HG02798 (cell line): ENCODE results near the gene AK5.
"Not testable (repeated sequence)": the region's sequence is repeated elsewhere in the genome, so short reads cannot be mapped to it uniquely, and the experiment has no call there.

Source experiments
- ATAC-seq: cut with Tn5 transposase; IDR thresholded peaks from one replicate; pipeline ENCODE4 v1.9.1; 2021; ENCODE audit warnings: mild to moderate bottlenecking; ENCODE audit not compliant: unreplicated experiment, poor library complexity

AK5 gene

GRCh38 chr1:77476475-77476874, 194.7 kb downstream of the AK5 start:
- ATAC-seq = no peak

DNA sequence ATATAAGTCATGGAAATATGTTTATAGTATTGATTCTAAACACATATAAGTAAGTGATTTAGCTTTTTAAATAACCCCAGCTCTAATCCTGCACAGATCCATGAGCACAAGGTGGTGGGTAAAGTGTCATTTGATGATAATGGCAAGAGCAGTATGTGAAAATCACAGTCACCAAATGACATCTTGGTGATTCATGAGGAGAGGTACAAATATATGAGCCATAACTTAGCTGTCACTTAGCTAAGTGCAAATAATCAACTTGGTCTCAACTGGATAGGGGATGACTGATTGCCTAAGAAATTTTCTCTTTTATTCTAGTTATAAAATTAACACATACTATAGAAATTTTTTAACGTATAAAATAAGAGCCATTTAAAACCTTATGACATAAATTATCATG, 202.5 kb downstream of the AK5 start:
- no peak for ATAC-seq

GRCh38 chr1:77484926-77485325, 203.1 kb downstream of the AK5 start:
- no peak for ATAC-seq

DNA sequence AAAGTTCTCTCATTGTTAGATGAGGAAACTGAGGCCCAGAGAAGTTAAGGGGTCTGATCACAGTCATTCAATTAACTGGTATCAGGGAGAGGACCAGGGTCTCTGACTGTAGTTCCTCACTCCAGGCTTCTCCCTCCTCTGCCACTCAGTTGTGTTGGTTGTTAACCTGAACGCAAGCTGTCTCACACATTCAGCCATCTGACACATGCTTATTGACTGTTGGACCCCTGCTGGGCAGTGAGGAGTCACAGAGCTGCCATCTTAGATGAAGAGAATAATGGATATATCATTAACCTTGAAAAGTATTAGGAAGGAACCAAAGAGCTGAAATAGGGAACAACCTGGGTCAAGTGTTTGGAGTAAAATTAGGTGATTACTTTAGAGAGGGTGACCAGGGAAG, 205.8 kb downstream of the AK5 start:
- ATAC-seq = no peak

DNA sequence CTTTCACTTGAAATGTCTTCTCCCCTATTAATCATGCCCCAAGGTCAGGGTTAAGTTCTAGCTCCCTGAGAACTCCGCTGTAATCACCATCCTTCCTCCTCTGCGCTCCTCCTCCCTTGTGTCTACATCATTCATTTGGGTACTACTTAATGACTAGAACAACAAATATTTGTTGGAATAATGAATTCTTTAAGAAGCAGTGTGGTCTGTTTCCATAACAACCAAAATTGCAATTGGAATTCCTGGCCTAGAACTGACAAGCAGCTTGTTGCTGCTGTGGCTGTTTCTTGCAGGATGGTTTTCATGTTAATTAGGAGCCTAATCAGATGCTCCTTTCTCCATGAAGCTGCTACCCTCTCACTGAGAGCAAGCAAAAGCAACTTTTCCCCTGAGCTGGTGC, 208.1 kb downstream of the AK5 start:
- ATAC-seq = no peak

DNA sequence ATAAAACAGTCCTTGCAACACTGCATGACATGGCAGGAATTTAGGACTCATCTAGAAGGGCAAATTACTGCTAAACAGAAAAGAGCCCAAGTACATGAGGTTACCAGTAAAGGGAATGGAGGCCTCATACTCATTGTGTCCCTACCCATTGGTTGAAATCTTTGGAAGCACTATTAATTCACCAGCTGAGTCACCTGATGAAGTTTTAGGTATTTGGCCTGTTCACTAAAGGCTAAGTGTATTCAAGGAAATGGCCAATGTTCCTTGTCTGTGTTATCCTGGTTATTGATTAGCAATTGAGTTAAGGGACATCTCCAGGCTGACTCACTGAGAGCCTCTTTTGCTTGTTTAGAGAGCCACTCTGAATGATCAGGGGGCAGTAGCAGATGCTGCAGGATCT, 212.2 kb downstream of the AK5 start:
- no peak for ATAC-seq

DNA sequence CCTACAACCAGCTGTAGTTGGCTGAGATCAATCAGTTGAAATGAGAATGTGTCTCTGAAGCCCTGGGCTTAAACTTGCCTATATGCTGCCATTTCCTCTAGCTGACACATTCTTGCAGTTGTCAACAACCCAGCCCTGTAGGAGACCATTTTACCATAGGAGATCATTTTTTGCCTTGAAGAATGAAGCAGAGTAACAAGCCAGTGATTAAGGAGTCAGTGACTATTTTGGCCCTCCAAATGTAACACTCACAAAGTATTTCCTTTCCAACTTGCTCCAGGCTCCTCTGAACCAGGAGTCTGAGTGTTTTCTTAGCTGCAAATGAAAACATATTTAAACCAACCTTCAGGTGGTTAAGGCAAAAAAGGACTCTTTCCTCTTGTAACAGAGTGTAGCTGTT, 217.1 kb downstream of the AK5 start:
- no peak for ATAC-seq

- no peak for ATAC-seq
Observed at GRCh38 chr1:77499466-77499865, 217.6 kb downstream of the AK5 start.

DNA sequence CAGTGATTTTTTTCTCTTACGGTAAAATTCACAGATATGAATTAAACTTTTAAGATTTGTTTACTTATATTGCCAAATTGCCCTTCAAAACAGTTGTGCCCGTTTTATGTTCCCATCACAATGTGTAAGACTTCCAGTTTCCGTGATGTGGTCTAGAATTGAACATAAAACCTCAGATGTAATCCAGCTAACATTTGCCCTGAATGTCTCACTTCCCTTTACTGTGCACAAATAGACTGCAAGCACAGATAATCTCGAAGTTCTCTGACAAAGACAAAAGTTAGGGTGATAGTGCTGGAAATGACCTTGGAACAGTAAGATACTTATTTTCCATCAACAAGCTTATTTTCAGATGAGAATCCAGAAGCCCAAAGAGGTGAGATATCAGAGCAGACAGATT, 223.2 kb downstream of the AK5 start:
- peak; percentile 33 for ATAC-seq

- ATAC-seq = no peak
Observed at GRCh38 chr1:77506771-77507170, 225.0 kb downstream of the AK5 start.

DNA sequence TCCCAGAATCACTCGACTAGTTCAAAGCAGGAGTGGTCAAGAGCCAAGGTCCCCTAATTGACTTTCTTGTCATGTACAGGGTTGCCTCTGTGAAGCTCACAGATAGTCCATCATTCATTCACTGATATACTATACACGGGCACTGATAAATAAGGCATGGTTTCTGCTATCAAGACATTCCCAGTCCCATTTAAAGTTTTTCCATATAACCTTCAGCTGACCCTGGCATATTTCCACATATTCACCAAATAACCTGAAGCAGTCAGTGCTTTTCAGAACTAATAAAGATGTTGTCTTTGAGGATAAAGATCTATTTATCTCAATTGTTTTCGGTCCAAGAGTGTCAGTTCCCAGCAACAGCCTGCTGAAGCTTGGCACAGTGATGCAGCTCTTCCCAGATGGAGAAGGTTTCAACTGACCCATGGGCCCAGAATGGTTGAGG, 227.3 kb downstream of the AK5 start:
- no peak for ATAC-seq

- ATAC-seq = no peak
Observed at GRCh38 chr1:77509898-77510297, 228.1 kb downstream of the AK5 start.

DNA sequence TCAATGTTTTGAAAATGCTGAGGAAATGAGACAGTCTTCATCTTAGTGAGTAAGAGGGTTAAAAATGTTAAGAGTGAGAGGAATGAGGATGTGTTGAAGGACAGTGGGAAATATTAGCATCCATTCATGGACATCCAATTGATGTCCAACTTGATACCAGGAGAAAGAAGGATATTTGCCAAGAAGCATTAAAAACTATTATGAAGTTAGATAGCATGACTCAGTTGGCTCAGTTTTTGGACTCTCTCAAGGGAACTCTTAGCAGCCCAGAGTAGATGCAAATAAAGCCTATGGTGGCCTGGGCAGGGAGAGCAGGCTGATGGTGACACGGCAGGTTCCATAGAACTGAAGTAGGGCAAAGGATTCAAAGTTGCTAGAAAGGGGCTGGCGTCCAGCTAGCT, 229.6 kb downstream of the AK5 start:
- ATAC-seq = no peak

DNA sequence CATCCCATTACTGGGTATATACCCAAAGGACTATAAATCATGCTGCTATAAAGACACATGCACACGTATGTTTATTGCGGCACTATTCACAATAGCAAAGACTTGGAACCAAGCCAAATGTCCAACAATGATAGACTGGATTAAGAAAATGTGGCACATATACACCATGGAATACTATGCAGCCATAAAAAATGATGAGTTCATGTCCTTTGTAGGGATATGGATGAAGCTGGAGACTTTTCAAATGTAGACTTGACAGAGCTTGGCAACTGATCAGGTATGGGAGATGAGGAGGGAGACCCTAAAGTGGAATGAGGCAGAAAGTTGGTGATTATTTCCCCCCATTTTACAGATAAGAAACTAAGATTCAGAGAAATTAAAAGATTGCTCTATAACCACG, 230.8 kb downstream of the AK5 start:
- ATAC-seq = not testable (repeated sequence)

DNA sequence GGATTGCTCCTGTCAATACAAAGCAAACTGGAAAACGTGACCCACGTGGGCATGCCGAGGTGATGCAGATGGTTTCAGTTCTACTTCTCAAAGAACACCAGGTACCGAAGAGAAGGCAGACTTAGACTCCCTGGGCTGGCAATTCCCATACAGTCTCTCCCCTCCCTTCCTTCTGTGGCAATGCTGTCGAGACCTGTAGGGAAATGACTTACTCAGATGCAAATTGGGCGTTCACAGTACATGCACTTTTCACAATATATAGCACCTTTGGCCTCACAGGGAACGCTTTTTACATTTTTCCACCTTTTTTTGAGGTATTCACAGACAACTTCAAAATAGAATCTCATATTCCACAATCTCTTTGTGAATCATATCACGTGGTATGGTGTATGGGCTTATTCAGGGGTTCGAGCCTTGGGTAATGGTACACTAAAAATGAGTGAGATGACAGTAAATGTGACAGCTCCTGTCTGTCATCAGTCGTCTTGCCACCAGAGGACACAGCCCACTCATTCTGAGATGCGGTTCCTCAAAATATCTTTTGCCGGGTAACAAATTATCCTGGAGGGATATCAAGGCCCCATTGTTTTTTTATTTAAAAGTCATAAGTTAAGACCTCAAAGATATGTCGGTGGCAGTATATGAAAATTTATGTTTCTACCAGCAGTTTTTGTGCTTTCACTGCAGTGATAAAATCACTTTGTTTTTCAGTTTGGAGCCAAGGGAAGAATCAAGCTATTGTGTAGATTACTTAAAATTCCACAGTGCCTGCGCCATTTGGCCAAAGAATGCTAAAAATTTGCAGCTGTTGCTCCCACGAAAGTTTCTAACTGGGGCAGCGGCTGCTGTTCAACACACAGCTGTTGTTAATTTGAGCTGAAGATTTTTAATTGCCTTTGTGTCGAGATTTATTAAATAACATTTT, 232.3 kb downstream of the AK5 start:
- ATAC-seq = no peak

- ATAC-seq = peak; percentile 60
Observed at GRCh38 chr1:77514921-77515776, 233.3 kb downstream of the AK5 start.

- no peak for ATAC-seq
Observed at GRCh38 chr1:77516106-77516505, 234.3 kb downstream of the AK5 start.

- ATAC-seq = no peak
Observed at GRCh38 chr1:77524038-77524437, 242.2 kb downstream of the AK5 start.

DNA sequence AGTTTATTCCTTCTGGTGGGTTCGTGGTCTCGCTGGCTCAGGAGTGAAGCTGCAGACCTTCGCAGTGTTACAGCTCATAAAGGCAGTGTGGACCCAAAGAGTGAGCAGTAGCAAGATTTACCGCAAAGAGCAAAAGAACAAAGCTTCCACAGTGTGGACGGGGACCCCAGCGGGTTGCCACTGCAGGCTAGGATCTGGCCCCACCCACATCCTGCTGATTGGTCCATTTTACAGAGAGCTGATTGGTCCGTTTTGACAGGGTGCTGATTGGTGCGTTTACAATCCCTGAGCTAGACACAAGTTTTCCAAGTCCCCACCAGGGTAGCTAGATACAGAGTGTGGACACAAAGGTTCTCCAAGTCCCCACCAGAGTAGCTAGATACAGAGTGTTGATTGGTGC, 249.3 kb downstream of the AK5 start:
- not testable (repeated sequence) for ATAC-seq

DNA sequence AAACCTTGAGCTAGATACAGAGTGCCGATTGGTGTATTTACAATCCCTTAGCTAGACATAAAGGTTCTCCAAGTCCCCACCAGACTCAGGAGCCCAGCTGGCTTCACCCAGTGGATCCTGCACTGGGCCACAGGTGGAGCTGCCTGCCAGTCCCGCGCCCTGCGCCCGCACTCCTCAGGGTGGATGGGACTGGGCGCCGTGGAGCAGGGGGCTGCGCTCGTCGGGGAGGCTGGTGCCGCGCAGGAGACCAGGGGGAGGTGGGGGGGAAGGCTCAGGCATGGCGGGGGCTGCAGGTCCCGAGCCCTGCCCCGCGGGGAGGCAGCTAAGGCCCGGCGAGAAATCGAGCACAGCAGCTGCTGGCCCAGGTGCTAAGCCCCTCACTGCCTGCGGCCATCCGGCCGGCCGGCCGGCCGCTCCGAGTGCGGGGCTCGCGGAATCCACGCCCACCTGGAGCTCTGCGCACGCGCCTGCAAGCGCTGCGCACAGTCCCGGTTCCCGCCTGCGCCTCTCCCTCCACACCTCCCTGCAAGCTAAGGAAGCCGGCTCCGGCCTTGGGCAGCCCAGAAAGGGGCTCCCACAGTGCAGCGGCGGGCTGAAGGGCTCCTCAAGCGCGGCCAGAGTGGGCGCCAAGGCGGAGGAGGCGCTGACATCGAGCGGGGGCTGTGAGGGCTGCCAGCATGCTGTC, 249.9 kb downstream of the AK5 start:
- not testable (repeated sequence) for ATAC-seq

DNA sequence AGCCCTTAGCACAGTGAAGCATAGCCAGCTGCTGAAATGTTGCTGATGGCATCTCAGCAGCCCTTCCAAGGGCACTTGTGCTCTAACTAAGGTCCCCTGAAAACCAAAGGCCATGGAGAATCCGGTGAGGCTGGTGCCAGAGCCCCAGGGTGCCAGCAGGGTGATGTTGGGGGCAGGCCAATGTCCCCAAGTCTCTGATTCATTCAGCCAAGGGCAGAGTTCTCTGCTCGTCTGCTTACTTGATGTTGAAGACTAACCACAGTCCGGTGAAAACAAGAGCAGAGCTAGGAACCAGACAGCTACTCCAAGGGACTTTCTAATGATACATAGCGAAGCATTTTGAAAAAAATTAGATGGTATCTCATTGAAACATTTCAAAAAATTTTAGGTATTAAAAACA, 250.8 kb downstream of the AK5 start:
- no peak for ATAC-seq
